Loucy (cell line): ENCODE results near the gene SLC25A21.

Experiments used
- H2AFZ ChIP-seq: fragments of 200-600 bp; sonication (generic); 2 replicates; pipeline ENCODE4 v1.6.0; 2016; ENCODE audit warnings: antibody characterized with exemption, mild to moderate bottlenecking, low read length, moderate library complexity
- H3F3A ChIP-seq: fragments of 200-600 bp; 2 replicates; pipeline ENCODE4 v1.6.0; 2016; ENCODE audit warnings: antibody characterized with exemption, low read depth, mild to moderate bottlenecking
- H3K27me3 ChIP-seq: fragments of 200-600 bp; sonication (generic); 2 replicates; pipeline ENCODE4 v1.6.1; 2014; ENCODE audit warnings: low read length, mild to moderate bottlenecking; ENCODE audit not compliant: insufficient read depth, poor library complexity, severe bottlenecking
- H3K36me3 ChIP-seq: fragments of 200-600 bp; sonication (generic); 2 replicates; pipeline ENCODE4 v1.6.1; 2016; ENCODE audit warnings: low read length; ENCODE audit not compliant: insufficient read depth
- H3K4me1 ChIP-seq: fragments of 200-600 bp; sonication (generic); 2 replicates; pipeline ENCODE4 v1.5.1; 2014; ENCODE audit warnings: low read length, mild to moderate bottlenecking; ENCODE audit not compliant: insufficient read depth, poor library complexity, severe bottlenecking
- H3K4me2 ChIP-seq: fragments of 200-600 bp; sonication (generic); 2 replicates; pipeline ENCODE4 v1.6.0; 2014; ENCODE audit warnings: antibody characterized with exemption, low read length, low read depth, mild to moderate bottlenecking; ENCODE audit not compliant: poor library complexity, severe bottlenecking
- H3K4me3 ChIP-seq: fragments of 200-600 bp; sonication (generic); 2 replicates; pipeline ENCODE4 v1.5.1; 2014; ENCODE audit warnings: low read length, mild to moderate bottlenecking, mixed read lengths; ENCODE audit not compliant: poor library complexity, severe bottlenecking
- H3K79me2 ChIP-seq: fragments of 200-600 bp; sonication (generic); 2 replicates; pipeline ENCODE4 v1.6.1; 2014; ENCODE audit warnings: low read length; ENCODE audit not compliant: insufficient read depth
- H3K9ac ChIP-seq: fragments of 200-600 bp; sonication (generic); 2 replicates; pipeline ENCODE4 v1.6.0; 2014; ENCODE audit warnings: mild to moderate bottlenecking, low read depth, low read length, moderate library complexity; ENCODE audit not compliant: poor library complexity, severe bottlenecking
- H3K9me2 ChIP-seq: fragments of 200-600 bp; sonication (generic); replicated peaks from 2 replicates; pipeline ENCODE4 v1.6.1; 2016; ENCODE audit warnings: low read depth, low read length, mixed read lengths
- H3K9me3 ChIP-seq: fragments of 200-600 bp; sonication (generic); 2 replicates; pipeline ENCODE4 v1.6.1; 2014; ENCODE audit warnings: mild to moderate bottlenecking, antibody characterized with exemption, low read length, low read depth; ENCODE audit not compliant: insufficient read depth
- H4K20me1 ChIP-seq: fragments of 200-600 bp; sonication (generic); 2 replicates; pipeline ENCODE4 v1.6.0; 2014; ENCODE audit warnings: antibody characterized with exemption, low read length, mild to moderate bottlenecking; ENCODE audit not compliant: insufficient read depth, poor library complexity, severe bottlenecking
- EZH2phosphoT487 ChIP-seq: fragments of 200-600 bp; IDR thresholded peaks from 2 replicates; pipeline ENCODE4 v1.6.1; 2018; ENCODE audit warnings: antibody characterized with exemption, mild to moderate bottlenecking, moderate library complexity, borderline replicate concordance
- TF ChIP-seq, protein P1 (sequence below): fragments of 200-600 bp; sonication (generic); conservative IDR thresholded peaks from 2 replicates; pipeline ENCODE4 v1.5.1; 2014; ENCODE audit warnings: mild to moderate bottlenecking, antibody characterized with exemption, low read length

The SLC25A21 gene

DNA sequence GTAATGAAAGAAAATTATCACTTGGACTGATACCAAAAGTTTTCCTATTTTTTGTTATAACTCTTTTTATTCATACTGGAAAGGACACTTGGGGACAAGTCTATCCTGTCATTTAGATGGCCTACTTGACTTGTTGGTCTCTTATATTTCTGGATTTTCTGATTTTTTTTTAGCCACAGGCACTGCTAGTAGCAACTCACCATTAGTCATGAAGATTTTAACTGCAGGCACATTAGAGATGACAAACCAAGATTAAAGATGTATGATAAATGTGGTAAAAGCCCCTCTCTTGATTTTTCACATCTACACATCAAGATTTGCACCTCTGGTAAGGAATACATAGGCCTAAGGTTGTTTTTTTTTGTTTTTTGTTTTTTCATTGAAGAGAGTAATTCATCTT lies 217.0 kb downstream of the SLC25A21 start:
- TF ChIP-seq EZH2phosphoT487, result no peak
- TF ChIP-seq, protein P1, sequence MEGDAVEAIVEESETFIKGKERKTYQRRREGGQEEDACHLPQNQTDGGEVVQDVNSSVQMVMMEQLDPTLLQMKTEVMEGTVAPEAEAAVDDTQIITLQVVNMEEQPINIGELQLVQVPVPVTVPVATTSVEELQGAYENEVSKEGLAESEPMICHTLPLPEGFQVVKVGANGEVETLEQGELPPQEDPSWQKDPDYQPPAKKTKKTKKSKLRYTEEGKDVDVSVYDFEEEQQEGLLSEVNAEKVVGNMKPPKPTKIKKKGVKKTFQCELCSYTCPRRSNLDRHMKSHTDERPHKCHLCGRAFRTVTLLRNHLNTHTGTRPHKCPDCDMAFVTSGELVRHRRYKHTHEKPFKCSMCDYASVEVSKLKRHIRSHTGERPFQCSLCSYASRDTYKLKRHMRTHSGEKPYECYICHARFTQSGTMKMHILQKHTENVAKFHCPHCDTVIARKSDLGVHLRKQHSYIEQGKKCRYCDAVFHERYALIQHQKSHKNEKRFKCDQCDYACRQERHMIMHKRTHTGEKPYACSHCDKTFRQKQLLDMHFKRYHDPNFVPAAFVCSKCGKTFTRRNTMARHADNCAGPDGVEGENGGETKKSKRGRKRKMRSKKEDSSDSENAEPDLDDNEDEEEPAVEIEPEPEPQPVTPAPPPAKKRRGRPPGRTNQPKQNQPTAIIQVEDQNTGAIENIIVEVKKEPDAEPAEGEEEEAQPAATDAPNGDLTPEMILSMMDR, result no peak
- H3K4me2 ChIP-seq, result no peak overlapping the region
- H3K36me3 ChIP-seq, result no peaks in the 10 kb centered on the region
- H3K4me1 ChIP-seq, result no peaks in the 10 kb centered on the region
- H3K27me3 ChIP-seq, result no peaks in the 10 kb centered on the region
- H3K4me3 ChIP-seq, result no peak overlapping the region
- H3K9ac ChIP-seq, result no peak overlapping the region
- H3K9me2 ChIP-seq, result no peaks in the 10 kb centered on the region
- H3K79me2 ChIP-seq, result no peaks in the 10 kb centered on the region
- H2AFZ ChIP-seq, result no peak overlapping the region
- H3F3A ChIP-seq, result no peaks in the 10 kb centered on the region
- H3K9me3 ChIP-seq, result no peaks in the 10 kb centered on the region
- no peaks in the 10 kb centered on the region for H4K20me1 ChIP-seq

DNA sequence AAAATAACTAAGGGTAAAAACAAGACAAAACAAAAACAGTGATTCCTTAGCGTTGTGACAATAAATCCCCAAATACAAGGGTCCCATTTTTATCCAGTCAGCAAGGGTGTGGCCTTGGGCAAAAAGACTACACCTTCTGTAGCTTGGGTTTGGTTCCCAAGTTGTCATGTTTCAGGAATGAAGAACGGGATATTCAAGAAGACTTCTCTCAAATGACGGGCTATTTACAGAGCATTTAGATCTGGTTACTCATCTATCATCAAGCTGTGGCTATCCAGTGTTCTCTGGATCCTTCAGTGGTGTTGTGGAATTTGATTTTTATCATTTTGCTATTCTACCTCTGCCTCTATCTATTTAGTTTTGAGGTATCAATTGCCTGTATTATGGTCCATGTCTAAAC lies 219.7 kb downstream of the SLC25A21 start:
- no peaks in the 10 kb centered on the region for H3K79me2 ChIP-seq
- H3K27me3 ChIP-seq, result no peaks in the 10 kb centered on the region
- no peaks in the 10 kb centered on the region for H3K9me3 ChIP-seq
- no peak overlapping the region for H2AFZ ChIP-seq
- H3K4me2 ChIP-seq, result no peak overlapping the region
- no peaks in the 10 kb centered on the region for H3F3A ChIP-seq
- no peak overlapping the region for H3K9ac ChIP-seq
- H3K36me3 ChIP-seq, result no peaks in the 10 kb centered on the region
- H3K9me2 ChIP-seq, result no peaks in the 10 kb centered on the region
- H4K20me1 ChIP-seq, result no peaks in the 10 kb centered on the region
- no peaks in the 10 kb centered on the region for H3K4me1 ChIP-seq
- TF ChIP-seq, protein P1, result no peak
- no peak for TF ChIP-seq EZH2phosphoT487
- no peak overlapping the region for H3K4me3 ChIP-seq

DNA sequence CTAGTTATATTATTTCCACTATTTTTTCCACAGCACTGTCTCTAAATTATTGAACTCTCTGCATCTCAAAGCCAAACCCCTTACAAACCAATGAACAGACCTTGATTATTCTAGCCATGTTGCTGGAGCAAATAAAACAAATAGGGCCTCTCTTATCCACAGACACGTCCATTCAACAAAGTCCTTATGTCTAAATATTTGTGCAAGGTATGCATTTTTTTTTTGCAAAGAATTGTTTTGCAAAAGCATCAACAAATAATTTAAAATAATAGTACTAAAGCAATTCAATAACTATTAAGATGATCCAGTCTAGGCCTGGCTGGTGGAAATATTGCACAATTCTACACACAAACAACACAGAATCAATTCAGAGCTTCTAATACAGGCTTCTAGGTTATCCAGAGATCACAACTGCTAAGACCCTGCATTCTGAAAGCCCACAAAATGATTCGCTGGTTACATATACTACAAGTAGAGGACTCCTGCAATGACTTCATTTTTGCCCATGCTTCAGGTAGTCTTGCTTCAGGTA lies 221.0 kb downstream of the SLC25A21 start:
- H4K20me1 ChIP-seq, result no peaks in the 10 kb centered on the region
- no peaks in the 10 kb centered on the region for H3K9me2 ChIP-seq
- no peaks in the 10 kb centered on the region for H3K4me1 ChIP-seq
- H3K36me3 ChIP-seq, result no peaks in the 10 kb centered on the region
- no peak overlapping the region for H3K9ac ChIP-seq
- TF ChIP-seq, protein P1, result no peak
- TF ChIP-seq EZH2phosphoT487, result no peak
- H3K79me2 ChIP-seq, result no peaks in the 10 kb centered on the region
- H3K9me3 ChIP-seq, result no peaks in the 10 kb centered on the region
- H3K4me3 ChIP-seq, result no peak overlapping the region
- no peak overlapping the region for H3K4me2 ChIP-seq
- no peaks in the 10 kb centered on the region for H3K27me3 ChIP-seq
- H3F3A ChIP-seq, result no peaks in the 10 kb centered on the region
- no peak overlapping the region for H2AFZ ChIP-seq
